ENCODE results near the gene FOXN1.

FOXN1 gene

GRCh38 chr17:28526381-28526780 lies 20.2 kb downstream of the FOXN1 start:
- no peak for DNase-seq (ENCODE audit: low spot score)

GRCh38 chr17:28527181-28527681 lies 21.1 kb downstream of the FOXN1 start:
- DNase-seq (ENCODE audit: low spot score), result no peak

- DNase-seq (ENCODE audit: low spot score), result no peak
These were observed 21.7 kb downstream of the FOXN1 start for GRCh38 chr17:28527859-28528258.

GRCh38 chr17:28528327-28529012 lies 22.3 kb downstream of the FOXN1 start:
- no peak for DNase-seq (ENCODE audit: low spot score)

GRCh38 chr17:28529013-28529400 lies 22.9 kb downstream of the FOXN1 start:
- DNase-seq (ENCODE audit: low spot score), result no peak

- DNase-seq (ENCODE audit: low spot score), result no peak
These were observed 24.1 kb downstream of the FOXN1 start for GRCh38 chr17:28530250-28530649.

- DNase-seq (ENCODE audit: low spot score), result no peak
These were observed 24.8 kb downstream of the FOXN1 start for GRCh38 chr17:28530926-28531325.

- no peak for DNase-seq (ENCODE audit: low spot score)
These were observed 26.2 kb downstream of the FOXN1 start for GRCh38 chr17:28532050-28532960.

GRCh38 chr17:28533091-28533807 lies 27.1 kb downstream of the FOXN1 start:
- no peak for DNase-seq (ENCODE audit: low spot score)

GRCh38 chr17:28534740-28535375 lies 28.7 kb downstream of the FOXN1 start:
- DNase-seq (ENCODE audit: low spot score), result no peak

- DNase-seq (ENCODE audit: low spot score), result no peak
These were observed 30.5 kb downstream of the FOXN1 start for GRCh38 chr17:28536532-28537218.

GRCh38 chr17:28537219-28537610 lies 31.1 kb downstream of the FOXN1 start:
- no peak for DNase-seq (ENCODE audit: low spot score)

- DNase-seq (ENCODE audit: low spot score), result no peak
These were observed 32.2 kb downstream of the FOXN1 start for GRCh38 chr17:28538296-28538895.

GRCh38 chr17:28540231-28540630 lies 34.1 kb downstream of the FOXN1 start:
- DNase-seq (ENCODE audit: low spot score), result no peak

GRCh38 chr17:28541439-28541838 lies 35.3 kb downstream of the FOXN1 start:
- no peak for DNase-seq (ENCODE audit: low spot score)

GRCh38 chr17:28544402-28545140 lies 38.4 kb downstream of the FOXN1 start:
- DNase-seq (ENCODE audit: low spot score), result no peak

GRCh38 chr17:28545141-28545503 lies 39.0 kb downstream of the FOXN1 start:
- no peak for DNase-seq (ENCODE audit: low spot score)

GRCh38 chr17:28545787-28546415 lies 39.8 kb downstream of the FOXN1 start:
- no peak for DNase-seq (ENCODE audit: low spot score)

GRCh38 chr17:28547096-28547622 lies 41.0 kb downstream of the FOXN1 start:
- no peak for DNase-seq (ENCODE audit: low spot score)

Measured in COLO829 (cell line).